ENCODE data around the gene KCNIP1.

Gene KCNIP1

DNA sequence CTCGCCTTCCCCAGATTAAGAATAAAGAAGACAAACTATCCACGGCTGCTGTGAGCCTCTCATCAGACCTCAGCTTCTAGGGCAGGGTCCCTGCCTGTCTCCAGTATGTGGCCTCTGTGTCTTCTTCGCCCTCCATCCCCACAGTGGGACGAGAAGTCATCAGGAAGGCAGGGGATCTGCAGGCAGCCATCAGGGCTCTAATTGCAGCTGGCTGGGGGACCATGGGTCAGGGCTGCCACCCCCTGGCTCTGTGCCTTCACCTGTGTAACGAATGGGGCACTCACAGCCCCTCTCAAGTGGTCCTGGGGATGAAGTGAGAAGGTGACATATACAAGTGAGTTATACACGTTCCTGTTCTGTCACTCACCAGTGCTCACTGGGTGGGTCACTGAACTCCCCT lies 139.8 kb downstream of the KCNIP1 start:
- no peak for TF ChIP-seq CTCF (IDR thresholded peaks at IDR 0.05; ENCODE audit: low read depth, low read length)
- no peak for DNase-seq (ENCODE audit: extremely low read depth, low read depth)

- no peak for DNase-seq (ENCODE audit: extremely low read depth, low read depth)
- TF ChIP-seq CTCF (IDR thresholded peaks at IDR 0.05; ENCODE audit: low read depth, low read length): no peak
Measured at GRCh38 chr5:170644501-170644900, 140.7 kb downstream of the KCNIP1 start.

DNA sequence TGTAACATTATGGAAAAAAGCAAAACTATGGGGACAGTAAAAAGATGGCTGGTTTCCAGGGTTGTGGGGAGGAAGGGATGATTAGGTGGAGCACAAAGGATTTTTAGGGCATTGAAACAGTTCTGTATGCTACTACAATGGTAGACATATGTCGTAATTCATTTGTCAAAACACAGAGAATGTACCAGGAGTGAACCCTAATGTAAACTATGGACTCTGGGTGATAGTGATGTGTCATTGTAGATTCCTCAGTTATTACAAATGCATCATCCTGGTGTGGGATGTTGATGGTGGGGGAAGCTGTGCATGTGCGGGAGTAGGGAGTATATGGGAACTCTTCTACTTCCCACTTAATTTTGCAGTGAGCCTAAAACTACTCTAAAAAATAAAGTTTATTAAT lies 144.7 kb downstream of the KCNIP1 start:
- no peak for TF ChIP-seq CTCF (IDR thresholded peaks at IDR 0.05; ENCODE audit: low read depth, low read length)
- no peak for DNase-seq (ENCODE audit: extremely low read depth, low read depth)

GRCh38 chr5:170650850-170651249 lies 147.0 kb downstream of the KCNIP1 start:
- DNase-seq (ENCODE audit: extremely low read depth, low read depth): no peak
- TF ChIP-seq CTCF (IDR thresholded peaks at IDR 0.05; ENCODE audit: low read depth, low read length): no peak

- no peak for DNase-seq (ENCODE audit: extremely low read depth, low read depth)
- no peak for TF ChIP-seq CTCF (IDR thresholded peaks at IDR 0.05; ENCODE audit: low read depth, low read length)
Measured at GRCh38 chr5:170651604-170652277, 147.9 kb downstream of the KCNIP1 start.

- DNase-seq (ENCODE audit: extremely low read depth, low read depth): no peak
- no peak for TF ChIP-seq CTCF (IDR thresholded peaks at IDR 0.05; ENCODE audit: low read depth, low read length)
Measured at GRCh38 chr5:170655476-170655875, 151.7 kb downstream of the KCNIP1 start.

- TF ChIP-seq CTCF (IDR thresholded peaks at IDR 0.05; ENCODE audit: low read depth, low read length): no peak
- no peak for DNase-seq (ENCODE audit: extremely low read depth, low read depth)
Measured at GRCh38 chr5:170655920-170656319, 152.1 kb downstream of the KCNIP1 start.

Measured in AG09319 (cell line).